Measurements from ENCODE around the gene FBH1. TPM values are rescaled to one million over a fixed set of nuclear protein-coding genes. Genes with fewer than 3 reads are reported as not detected.

The FBH1 gene
- total and polyA plus RNA-seq, 10 of the 15 experiments (the other 5 are each of a cell fraction or from before 2014, with no cell fraction given) = 6.1 to 67.6 (median 47.2) TPM

GRCh38 chr10:5897053-5897340 lies 7.0 kb downstream of the FBH1 start:
- H3K27ac ChIP-seq (ENCODE audit: control insufficient read depth, insufficient read depth) = no peak overlapping the region
- H4K20me1 ChIP-seq (ENCODE audit: control insufficient read depth, insufficient read depth) = no peaks in the 10 kb centered on the region; the same call in 1 of the 2 replicates
- ATAC-seq = no peak
- RAD21 ChIA-PET (ENCODE audit: unreplicated experiment) = interaction anchor here (1.4 kb wide), 1 partner anchor 74 kb away, joined by 4 read pairs; no protein-coding TSS in a partner anchor
- BruUV-seq (replicated peaks) = no TSS peak
- H3K4me1 ChIP-seq (ENCODE audit: control insufficient read depth, insufficient read depth, low read length) = peaks cover 20% of the 10 kb centered on the region
- peaks cover 3% of the 10 kb centered on the region for H3K9me3 ChIP-seq (replicated peaks; ENCODE audit: control insufficient read depth, insufficient read depth, low read length)
- H3K4me3 ChIP-seq = no peak overlapping the region
- CTCF ChIA-PET = no interaction called here
- no peak for DNase-seq (ENCODE audit: low read depth, low spot score)
- intact Hi-C loops (cut with micrococcal nuclease; ENCODE audit: unreplicated experiment) = no loop called here
- no peaks in the 10 kb centered on the region for H3K27me3 ChIP-seq (replicated peaks in 1 of 2; ENCODE audit: control insufficient read depth in 2 of 2, insufficient read depth in 2 of 2, low read length in 1 of 2)
- no peak overlapping the region for H3K4me2 ChIP-seq (ENCODE audit: control insufficient read depth, insufficient read depth)
- TF ChIP-seq WRNIP1 (IDR thresholded peaks at IDR 0.05; ENCODE audit: borderline replicate concordance, low read depth, low read length) (no peak), POU2F2 (IDR thresholded peaks at IDR 0.05; ENCODE audit: borderline replicate concordance, low read depth, low read length) (no peak), BCL3 (IDR thresholded peaks at IDR 0.05; ENCODE audit: borderline replicate concordance, insufficient read depth, low read depth, low read length, poor library complexity, severe bottlenecking) (no peak), YBX1 (IDR thresholded peaks at IDR 0.05) (no peak), HCFC1 (IDR thresholded peaks at IDR 0.05; ENCODE audit: low read length) (no peak), POLR2A (IDR thresholded peaks at IDR 0.05; ENCODE audit: low read depth, low read length) (no peak), SUPT20H (IDR thresholded peaks at IDR 0.05; ENCODE audit: borderline replicate concordance, control insufficient read depth, low read depth, low read length) (no peak), ASH2L (IDR thresholded peaks at IDR 0.05; ENCODE audit: borderline replicate concordance, low read depth) (no peak), ETV6 (conservative IDR thresholded peaks at IDR 0.05 in 1 of 2, IDR thresholded peaks at IDR 0.05 in 1 of 2; ENCODE audit: borderline replicate concordance in 1 of 2, low read depth in 1 of 2) (no peak), CBX3 (IDR thresholded peaks at IDR 0.05; ENCODE audit: borderline replicate concordance, low read depth) (no peak)
- in situ Hi-C loops (cut with MboI) = no loop called here
- peaks cover 39% of the 10 kb centered on the region for H3K79me2 ChIP-seq (ENCODE audit: control insufficient read depth, insufficient read depth, low read length)
- no peak overlapping the region for H3K9ac ChIP-seq (ENCODE audit: control insufficient read depth, insufficient read depth, low read length)
- no peak for FAIRE-seq
- H3K36me3 ChIP-seq (ENCODE audit: control insufficient read depth in 2 of 2, insufficient read depth in 2 of 2, low read length in 1 of 2) = peaks cover 1 to 14% of the 10 kb centered on the region in 2 experiments; a peak in 3 of 4 replicates
- H2AFZ ChIP-seq (ENCODE audit: control insufficient read depth, low read depth, low read length) = no peak overlapping the region
- WGBS (ENCODE audit: insufficient coverage, insufficient replicate concordance, low lambda C conversion rate, missing lambda C conversion rate) = 97% methylated on average over 4 of the region's 4 CpGs
- SMC1A ChIA-PET (ENCODE audit: uncharacterized antibody, unreplicated experiment) = no interaction called here
- POLR2A ChIA-PET = no interaction called here

All from GM12878 (cell line).